ENCODE measurements around the gene TBC1D22A.
A peak's percentile ranks its signal among the peaks of the same experiment; 100 is the strongest.

TBC1D22A gene

GRCh38 chr22:46732041-46732379, 30.4 kb upstream of the TBC1D22A start:
- no peak for ATAC-seq
- no peak for TF ChIP-seq TCF4 (CRISPR knock-in tag; IDR thresholded peaks at IDR 0.05; ENCODE audit: borderline replicate concordance)
- TF ChIP-seq ZC3H10 (CRISPR knock-in tag; IDR thresholded peaks at IDR 0.05), result no peak
- no peak for TF ChIP-seq ZNF70 (CRISPR knock-in tag; IDR thresholded peaks at IDR 0.05)
- TF ChIP-seq, protein P1, sequence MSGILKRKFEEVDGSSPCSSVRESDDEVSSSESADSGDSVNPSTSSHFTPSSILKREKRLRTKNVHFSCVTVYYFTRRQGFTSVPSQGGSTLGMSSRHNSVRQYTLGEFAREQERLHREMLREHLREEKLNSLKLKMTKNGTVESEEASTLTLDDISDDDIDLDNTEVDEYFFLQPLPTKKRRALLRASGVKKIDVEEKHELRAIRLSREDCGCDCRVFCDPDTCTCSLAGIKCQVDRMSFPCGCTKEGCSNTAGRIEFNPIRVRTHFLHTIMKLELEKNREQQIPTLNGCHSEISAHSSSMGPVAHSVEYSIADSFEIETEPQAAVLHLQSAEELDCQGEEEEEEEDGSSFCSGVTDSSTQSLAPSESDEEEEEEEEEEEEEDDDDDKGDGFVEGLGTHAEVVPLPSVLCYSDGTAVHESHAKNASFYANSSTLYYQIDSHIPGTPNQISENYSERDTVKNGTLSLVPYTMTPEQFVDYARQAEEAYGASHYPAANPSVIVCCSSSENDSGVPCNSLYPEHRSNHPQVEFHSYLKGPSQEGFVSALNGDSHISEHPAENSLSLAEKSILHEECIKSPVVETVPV (CRISPR knock-in tag; IDR thresholded peaks at IDR 0.05), result no peak

DNA sequence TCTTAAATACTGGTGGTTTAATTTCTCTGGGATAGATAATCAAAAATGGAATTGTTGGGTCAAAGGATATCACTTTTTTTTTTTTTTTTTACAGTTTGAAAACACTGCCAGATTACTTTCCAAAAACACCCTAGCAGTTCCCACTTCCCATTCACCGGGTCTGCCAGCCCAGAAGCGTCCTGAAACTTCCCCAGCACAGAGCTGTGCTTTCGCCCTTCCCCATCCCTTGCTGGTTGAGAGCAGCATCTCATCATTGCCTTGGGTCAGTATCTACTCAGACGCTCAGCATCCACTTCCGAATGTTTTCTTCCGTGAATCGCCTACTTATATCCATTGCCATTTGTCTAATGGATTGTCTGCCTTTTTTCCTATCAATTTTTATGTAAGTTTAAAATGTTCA, 29.9 kb upstream of the TBC1D22A start:
- no peak for ATAC-seq
- no peak for TF ChIP-seq SNAI2 (CRISPR knock-in tag; IDR thresholded peaks at IDR 0.05)
- no peak for TF ChIP-seq ZC3H10 (CRISPR knock-in tag; IDR thresholded peaks at IDR 0.05)
- TF ChIP-seq, protein P2, sequence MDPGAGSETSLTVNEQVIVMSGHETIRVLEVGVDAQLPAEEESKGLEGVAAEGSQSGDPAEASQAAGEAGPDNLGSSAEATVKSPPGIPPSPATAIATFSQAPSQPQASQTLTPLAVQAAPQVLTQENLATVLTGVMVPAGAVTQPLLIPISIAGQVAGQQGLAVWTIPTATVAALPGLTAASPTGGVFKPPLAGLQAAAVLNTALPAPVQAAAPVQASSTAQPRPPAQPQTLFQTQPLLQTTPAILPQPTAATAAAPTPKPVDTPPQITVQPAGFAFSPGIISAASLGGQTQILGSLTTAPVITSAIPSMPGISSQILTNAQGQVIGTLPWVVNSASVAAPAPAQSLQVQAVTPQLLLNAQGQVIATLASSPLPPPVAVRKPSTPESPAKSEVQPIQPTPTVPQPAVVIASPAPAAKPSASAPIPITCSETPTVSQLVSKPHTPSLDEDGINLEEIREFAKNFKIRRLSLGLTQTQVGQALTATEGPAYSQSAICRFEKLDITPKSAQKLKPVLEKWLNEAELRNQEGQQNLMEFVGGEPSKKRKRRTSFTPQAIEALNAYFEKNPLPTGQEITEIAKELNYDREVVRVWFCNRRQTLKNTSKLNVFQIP (CRISPR knock-in tag; IDR thresholded peaks at IDR 0.05; ENCODE audit: borderline replicate concordance, low read depth), result no peak
- no peak for TF ChIP-seq TCF4 (CRISPR knock-in tag; IDR thresholded peaks at IDR 0.05; ENCODE audit: borderline replicate concordance)
- TF ChIP-seq BACH2 (CRISPR knock-in tag; IDR thresholded peaks at IDR 0.05; ENCODE audit: borderline replicate concordance), result no peak
- TF ChIP-seq ZFP3 (CRISPR knock-in tag; IDR thresholded peaks at IDR 0.05), result no peak
- TF ChIP-seq GLIS3 (CRISPR knock-in tag; IDR thresholded peaks at IDR 0.05), result no peak
- TF ChIP-seq, protein P3, sequence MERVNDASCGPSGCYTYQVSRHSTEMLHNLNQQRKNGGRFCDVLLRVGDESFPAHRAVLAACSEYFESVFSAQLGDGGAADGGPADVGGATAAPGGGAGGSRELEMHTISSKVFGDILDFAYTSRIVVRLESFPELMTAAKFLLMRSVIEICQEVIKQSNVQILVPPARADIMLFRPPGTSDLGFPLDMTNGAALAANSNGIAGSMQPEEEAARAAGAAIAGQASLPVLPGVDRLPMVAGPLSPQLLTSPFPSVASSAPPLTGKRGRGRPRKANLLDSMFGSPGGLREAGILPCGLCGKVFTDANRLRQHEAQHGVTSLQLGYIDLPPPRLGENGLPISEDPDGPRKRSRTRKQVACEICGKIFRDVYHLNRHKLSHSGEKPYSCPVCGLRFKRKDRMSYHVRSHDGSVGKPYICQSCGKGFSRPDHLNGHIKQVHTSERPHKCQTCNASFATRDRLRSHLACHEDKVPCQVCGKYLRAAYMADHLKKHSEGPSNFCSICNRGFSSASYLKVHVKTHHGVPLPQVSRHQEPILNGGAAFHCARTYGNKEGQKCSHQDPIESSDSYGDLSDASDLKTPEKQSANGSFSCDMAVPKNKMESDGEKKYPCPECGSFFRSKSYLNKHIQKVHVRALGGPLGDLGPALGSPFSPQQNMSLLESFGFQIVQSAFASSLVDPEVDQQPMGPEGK (CRISPR knock-in tag; IDR thresholded peaks at IDR 0.05; ENCODE audit: borderline replicate concordance), result no peak
- TF ChIP-seq ZNF8 (CRISPR knock-in tag; IDR thresholded peaks at IDR 0.05), result no peak
- TF ChIP-seq, protein P1 (CRISPR knock-in tag; IDR thresholded peaks at IDR 0.05), result no peak

DNA sequence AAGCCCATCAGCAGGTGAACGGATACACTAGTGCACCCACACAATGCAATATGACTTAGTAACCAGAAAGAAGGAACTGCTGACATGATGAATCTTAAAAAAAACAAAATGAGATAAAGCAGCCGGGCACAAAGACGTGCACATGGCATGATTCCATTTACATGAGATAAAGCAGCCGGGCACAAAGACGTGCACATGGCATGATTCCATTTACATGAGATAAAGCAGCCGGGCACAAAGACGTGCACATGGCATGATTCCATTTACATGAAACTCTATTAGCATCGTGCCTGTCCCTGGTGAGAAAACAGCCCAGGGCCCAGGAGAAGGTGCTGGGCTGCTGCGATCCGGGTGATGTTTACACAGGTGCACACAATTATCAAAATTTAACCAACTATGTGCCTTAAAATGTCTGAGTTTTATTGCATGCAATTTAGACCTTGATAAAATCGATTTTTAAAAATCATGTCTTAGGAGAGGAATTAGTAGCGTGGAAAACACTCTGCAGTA, 28.2 kb upstream of the TBC1D22A start:
- TF ChIP-seq ISL1 (CRISPR knock-in tag; IDR thresholded peaks at IDR 0.05) (peak; percentile 77), TCF4 (CRISPR knock-in tag; IDR thresholded peaks at IDR 0.05; ENCODE audit: borderline replicate concordance) (peak; percentile 98)
- TF ChIP-seq, protein P4, sequence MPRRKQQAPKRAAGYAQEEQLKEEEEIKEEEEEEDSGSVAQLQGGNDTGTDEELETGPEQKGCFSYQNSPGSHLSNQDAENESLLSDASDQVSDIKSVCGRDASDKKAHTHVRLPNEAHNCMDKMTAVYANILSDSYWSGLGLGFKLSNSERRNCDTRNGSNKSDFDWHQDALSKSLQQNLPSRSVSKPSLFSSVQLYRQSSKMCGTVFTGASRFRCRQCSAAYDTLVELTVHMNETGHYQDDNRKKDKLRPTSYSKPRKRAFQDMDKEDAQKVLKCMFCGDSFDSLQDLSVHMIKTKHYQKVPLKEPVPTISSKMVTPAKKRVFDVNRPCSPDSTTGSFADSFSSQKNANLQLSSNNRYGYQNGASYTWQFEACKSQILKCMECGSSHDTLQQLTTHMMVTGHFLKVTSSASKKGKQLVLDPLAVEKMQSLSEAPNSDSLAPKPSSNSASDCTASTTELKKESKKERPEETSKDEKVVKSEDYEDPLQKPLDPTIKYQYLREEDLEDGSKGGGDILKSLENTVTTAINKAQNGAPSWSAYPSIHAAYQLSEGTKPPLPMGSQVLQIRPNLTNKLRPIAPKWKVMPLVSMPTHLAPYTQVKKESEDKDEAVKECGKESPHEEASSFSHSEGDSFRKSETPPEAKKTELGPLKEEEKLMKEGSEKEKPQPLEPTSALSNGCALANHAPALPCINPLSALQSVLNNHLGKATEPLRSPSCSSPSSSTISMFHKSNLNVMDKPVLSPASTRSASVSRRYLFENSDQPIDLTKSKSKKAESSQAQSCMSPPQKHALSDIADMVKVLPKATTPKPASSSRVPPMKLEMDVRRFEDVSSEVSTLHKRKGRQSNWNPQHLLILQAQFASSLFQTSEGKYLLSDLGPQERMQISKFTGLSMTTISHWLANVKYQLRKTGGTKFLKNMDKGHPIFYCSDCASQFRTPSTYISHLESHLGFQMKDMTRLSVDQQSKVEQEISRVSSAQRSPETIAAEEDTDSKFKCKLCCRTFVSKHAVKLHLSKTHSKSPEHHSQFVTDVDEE (CRISPR knock-in tag; IDR thresholded peaks at IDR 0.05), result peak; percentile 84
- ATAC-seq, result peak; percentile 50

DNA sequence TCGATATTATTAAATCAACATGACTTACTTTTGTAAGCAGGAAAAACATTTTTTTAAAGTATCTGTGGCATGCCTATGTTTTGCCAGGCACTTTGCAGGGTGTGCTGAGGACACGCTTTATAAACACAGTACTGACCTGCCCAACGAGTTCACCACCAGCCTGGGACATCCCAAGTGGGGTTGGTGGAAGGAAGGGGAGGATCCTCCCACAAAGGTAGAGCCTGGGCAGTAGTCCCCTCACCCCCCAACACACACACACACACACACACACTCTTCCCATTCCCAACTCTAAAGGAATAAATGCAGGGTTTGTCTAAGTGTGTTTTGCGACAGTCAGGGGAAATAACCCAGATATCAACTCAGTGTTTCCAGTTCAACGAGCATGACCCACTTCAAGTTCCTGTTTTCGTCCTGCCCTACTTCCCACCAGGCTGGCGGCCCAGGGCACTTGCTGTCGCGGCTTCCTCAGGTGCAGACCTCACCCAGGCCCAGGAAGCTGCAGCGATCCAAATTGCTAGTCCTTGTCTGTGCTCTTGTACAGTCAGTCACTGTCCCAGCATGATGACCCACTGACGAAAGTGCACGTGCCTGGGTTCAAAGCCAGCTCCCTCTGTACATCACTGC, 27.5 kb upstream of the TBC1D22A start:
- peak; percentile 36 for ATAC-seq
- TF ChIP-seq, protein P1 (CRISPR knock-in tag; IDR thresholded peaks at IDR 0.05), result no peak
- TF ChIP-seq ZNF565 (CRISPR knock-in tag; conservative IDR thresholded peaks at IDR 0.05; ENCODE audit: low read depth) (no peak), OSR1 (CRISPR knock-in tag; IDR thresholded peaks at IDR 0.05) (no peak), CSDC2 (CRISPR knock-in tag; IDR thresholded peaks at IDR 0.05) (no peak), ARNTL (CRISPR knock-in tag; IDR thresholded peaks at IDR 0.05; ENCODE audit: borderline replicate concordance, low read depth) (no peak), RARB (CRISPR knock-in tag; IDR thresholded peaks at IDR 0.05) (no peak)
- TF ChIP-seq, protein P5, sequence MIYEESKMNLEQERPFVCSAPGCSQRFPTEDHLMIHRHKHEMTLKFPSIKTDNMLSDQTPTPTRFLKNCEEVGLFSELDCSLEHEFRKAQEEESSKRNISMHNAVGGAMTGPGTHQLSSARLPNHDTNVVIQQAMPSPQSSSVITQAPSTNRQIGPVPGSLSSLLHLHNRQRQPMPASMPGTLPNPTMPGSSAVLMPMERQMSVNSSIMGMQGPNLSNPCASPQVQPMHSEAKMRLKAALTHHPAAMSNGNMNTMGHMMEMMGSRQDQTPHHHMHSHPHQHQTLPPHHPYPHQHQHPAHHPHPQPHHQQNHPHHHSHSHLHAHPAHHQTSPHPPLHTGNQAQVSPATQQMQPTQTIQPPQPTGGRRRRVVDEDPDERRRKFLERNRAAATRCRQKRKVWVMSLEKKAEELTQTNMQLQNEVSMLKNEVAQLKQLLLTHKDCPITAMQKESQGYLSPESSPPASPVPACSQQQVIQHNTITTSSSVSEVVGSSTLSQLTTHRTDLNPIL (CRISPR knock-in tag; IDR thresholded peaks at IDR 0.05; ENCODE audit: low read depth), result no peak
